ENCODE data around the gene EN2. TPM values are rescaled to one million over a fixed set of nuclear protein-coding genes. Genes with fewer than 3 reads are reported as not detected.

The EN2 gene
- total and polyA plus RNA-seq, 2 donors (not counting 1 experiment from before 2014, with no cell fraction given): not detected

DNA sequence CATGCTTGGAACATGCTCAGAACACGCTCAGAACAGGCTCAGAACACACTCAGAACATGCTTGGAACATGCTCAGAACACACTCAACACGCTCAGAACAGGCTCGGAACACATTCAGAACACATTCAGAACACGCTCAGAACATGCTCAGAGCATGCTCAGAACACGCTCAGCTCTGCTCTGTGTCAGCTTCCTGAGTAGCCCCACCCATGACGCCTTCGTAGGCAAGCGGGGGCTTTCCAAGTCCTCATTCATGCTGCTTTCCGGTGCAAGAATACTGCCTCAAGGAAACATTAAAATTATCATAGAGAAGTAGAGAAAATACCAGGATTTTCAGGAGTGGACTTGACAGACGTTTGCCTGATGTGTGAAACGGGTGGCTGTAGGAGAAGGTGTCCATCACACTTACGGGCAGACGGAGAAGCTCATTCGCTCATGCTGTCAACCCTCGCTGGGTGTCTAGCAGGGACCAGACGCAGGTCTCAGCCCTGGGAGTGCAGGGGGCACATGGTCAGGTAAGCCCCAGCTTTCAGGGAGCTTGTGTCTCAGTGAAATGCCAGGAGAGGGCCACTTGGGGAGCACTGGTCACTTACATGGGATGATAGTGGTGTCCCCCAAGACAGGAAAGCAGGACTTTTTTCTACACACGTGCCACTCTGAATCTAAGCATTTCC is 24.7 kb downstream of the EN2 start:
- Histone ChIP-seq H3K79me2 (ENCODE audit: control insufficient read depth, insufficient read depth, low read length) (no peaks in the 10 kb centered on the region), H3K27me3 (replicated peaks in 1 of 4; ENCODE audit: control extremely low read depth in 1 of 4, control insufficient read depth in 3 of 4, insufficient read depth in 4 of 4, low read length in 3 of 4) (peaks cover 0 to 38% (median 6%) of the 10 kb centered on the region in 4 experiments), H2AFZ (ENCODE audit: insufficient read depth, low read depth, low read length, poor library complexity, severe bottlenecking) (no peak overlapping the region), H4K20me1 (ENCODE audit: control insufficient read depth, insufficient read depth, low read length, poor library complexity, severe bottlenecking) (no peaks in the 10 kb centered on the region), H3K9me3 (ENCODE audit: control extremely low read depth in 1 of 3, control insufficient read depth in 2 of 3, insufficient read depth in 1 of 3, low read length in 2 of 3) (peaks cover 0 to 11% (median 0%) of the 10 kb centered on the region in 3 donors), H3K4me3 (ENCODE audit: control extremely low read depth in 1 of 5, extremely low read depth in 1 of 5, insufficient read depth in 1 of 5, low read depth in 2 of 5, low read length in 4 of 5) (peak overlapping the region in 3 of 5 experiments; percentile 2 to 50 (median 46)), H3K27ac (ENCODE audit: low read length in 2 of 2) (peak overlapping the region in 1 of 2 donors; percentile 0), H3K4me1 (ENCODE audit: control insufficient read depth in 2 of 2, insufficient read depth in 2 of 2, low read length in 2 of 2) (peaks cover 0 to 2% of the 10 kb centered on the region in 2 donors), H3K36me3 (replicated peaks in 1 of 2; ENCODE audit: control extremely low read depth in 1 of 2, control insufficient read depth in 1 of 2, extremely low read depth in 1 of 2, insufficient read depth in 2 of 2, low read length in 1 of 2) (no peaks in the 10 kb centered on the region), H3K4me2 (replicated peaks; ENCODE audit: low read depth, low read length, poor library complexity, severe bottlenecking) (peak overlapping the region; percentile 17), H3K9ac (ENCODE audit: low read length) (peak overlapping the region; percentile 22)
- intact Hi-C loops (cut with micrococcal nuclease): no loop called here
- POLR2A ChIA-PET: no interaction called here
- DNase-seq (no peak), ATAC-seq (ENCODE audit: low read depth) (peak; percentile 33)
- H3K9me3 Mint-ChIP-seq (ENCODE audit: insufficient read depth): no peaks in the 10 kb centered on the region
- H3K27me3 Mint-ChIP-seq: peaks cover 49% of the 10 kb centered on the region
- peaks cover 2% of the 10 kb centered on the region for H3K4me1 Mint-ChIP-seq
- peak overlapping the region; percentile 34 for H3K4me3 Mint-ChIP-seq
- H3K27ac Mint-ChIP-seq: peak overlapping the region; percentile 46
- 62% methylated on average over 15 of the region's 17 CpGs for WGBS (ENCODE audit: insufficient coverage)
- TF ChIP-seq, protein P1, sequence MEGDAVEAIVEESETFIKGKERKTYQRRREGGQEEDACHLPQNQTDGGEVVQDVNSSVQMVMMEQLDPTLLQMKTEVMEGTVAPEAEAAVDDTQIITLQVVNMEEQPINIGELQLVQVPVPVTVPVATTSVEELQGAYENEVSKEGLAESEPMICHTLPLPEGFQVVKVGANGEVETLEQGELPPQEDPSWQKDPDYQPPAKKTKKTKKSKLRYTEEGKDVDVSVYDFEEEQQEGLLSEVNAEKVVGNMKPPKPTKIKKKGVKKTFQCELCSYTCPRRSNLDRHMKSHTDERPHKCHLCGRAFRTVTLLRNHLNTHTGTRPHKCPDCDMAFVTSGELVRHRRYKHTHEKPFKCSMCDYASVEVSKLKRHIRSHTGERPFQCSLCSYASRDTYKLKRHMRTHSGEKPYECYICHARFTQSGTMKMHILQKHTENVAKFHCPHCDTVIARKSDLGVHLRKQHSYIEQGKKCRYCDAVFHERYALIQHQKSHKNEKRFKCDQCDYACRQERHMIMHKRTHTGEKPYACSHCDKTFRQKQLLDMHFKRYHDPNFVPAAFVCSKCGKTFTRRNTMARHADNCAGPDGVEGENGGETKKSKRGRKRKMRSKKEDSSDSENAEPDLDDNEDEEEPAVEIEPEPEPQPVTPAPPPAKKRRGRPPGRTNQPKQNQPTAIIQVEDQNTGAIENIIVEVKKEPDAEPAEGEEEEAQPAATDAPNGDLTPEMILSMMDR (IDR thresholded peaks at IDR 0.05): no peak
- TF ChIP-seq EZH2 (IDR thresholded peaks at IDR 0.05; ENCODE audit: borderline replicate concordance, insufficient read depth, low read depth, low read length, poor library complexity, severe bottlenecking): no peak
- CTCF ChIA-PET: interaction anchor here (0.5 kb wide), 1 partner anchor 203 kb away, joined by 4 read pairs; no protein-coding TSS in a partner anchor

DNA sequence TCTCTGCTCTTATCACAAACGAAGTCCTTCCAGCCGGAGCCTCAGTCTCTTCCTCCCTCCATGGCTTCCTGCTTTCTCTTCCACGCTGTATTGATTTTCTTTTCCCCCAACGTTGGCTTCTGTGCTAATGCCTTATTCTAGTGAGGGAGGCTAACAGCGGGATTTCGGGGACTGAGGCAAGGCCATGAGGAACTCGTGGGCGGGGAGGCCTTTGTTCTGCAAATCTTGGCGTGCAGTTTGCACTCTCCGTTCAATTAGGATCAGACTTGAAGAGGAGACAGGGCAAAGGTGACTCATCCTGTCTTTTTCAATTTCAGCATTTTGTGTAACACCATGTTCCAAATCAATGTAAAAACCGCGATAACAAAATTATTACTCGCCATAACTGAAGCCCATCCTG is 25.3 kb downstream of the EN2 start:
- TF ChIP-seq, protein P1 (IDR thresholded peaks at IDR 0.05): no peak
- no peak for TF ChIP-seq EZH2 (IDR thresholded peaks at IDR 0.05; ENCODE audit: borderline replicate concordance, insufficient read depth, low read depth, low read length, poor library complexity, severe bottlenecking)
- peak overlapping the region in 1 of 2 donors; percentile 0 for H3K27ac ChIP-seq (ENCODE audit: low read length in 2 of 2)
- peaks cover 44% of the 10 kb centered on the region for H3K27me3 Mint-ChIP-seq
- H3K4me3 ChIP-seq (ENCODE audit: control extremely low read depth in 1 of 5, extremely low read depth in 1 of 5, insufficient read depth in 1 of 5, low read depth in 2 of 5, low read length in 4 of 5): peak overlapping the region in 3 of 5 experiments; percentile 2 to 50 (median 46)
- H3K79me2 ChIP-seq (ENCODE audit: control insufficient read depth, insufficient read depth, low read length): no peaks in the 10 kb centered on the region
- ChIA-PET POLR2A (no interaction called here), CTCF (interaction anchor here (0.5 kb wide), 1 partner anchor 203 kb away, joined by 4 read pairs; no protein-coding TSS in a partner anchor)
- 25% methylated on average over 8 of the region's 13 CpGs for WGBS (ENCODE audit: insufficient coverage)
- H3K9ac ChIP-seq (ENCODE audit: low read length): peak overlapping the region; percentile 22
- peaks cover 0 to 11% (median 0%) of the 10 kb centered on the region in 3 donors for H3K9me3 ChIP-seq (ENCODE audit: control extremely low read depth in 1 of 3, control insufficient read depth in 2 of 3, insufficient read depth in 1 of 3, low read length in 2 of 3)
- peaks cover 0 to 38% (median 6%) of the 10 kb centered on the region in 4 experiments for H3K27me3 ChIP-seq (replicated peaks in 1 of 4; ENCODE audit: control extremely low read depth in 1 of 4, control insufficient read depth in 3 of 4, insufficient read depth in 4 of 4, low read length in 3 of 4)
- ATAC-seq (ENCODE audit: low read depth) (no peak), DNase-seq (no peak)
- intact Hi-C loops (cut with micrococcal nuclease): no loop called here
- H3K4me2 ChIP-seq (replicated peaks; ENCODE audit: low read depth, low read length, poor library complexity, severe bottlenecking): peak overlapping the region; percentile 17
- no peak overlapping the region for H3K27ac Mint-ChIP-seq
- H3K9me3 Mint-ChIP-seq (ENCODE audit: insufficient read depth): no peaks in the 10 kb centered on the region
- peaks cover 0 to 2% of the 10 kb centered on the region in 2 donors for H3K4me1 ChIP-seq (ENCODE audit: control insufficient read depth in 2 of 2, insufficient read depth in 2 of 2, low read length in 2 of 2)
- H4K20me1 ChIP-seq (ENCODE audit: control insufficient read depth, insufficient read depth, low read length, poor library complexity, severe bottlenecking): no peaks in the 10 kb centered on the region
- peaks cover 2% of the 10 kb centered on the region for H3K4me1 Mint-ChIP-seq
- no peak overlapping the region for H3K4me3 Mint-ChIP-seq
- H3K36me3 ChIP-seq (replicated peaks in 1 of 2; ENCODE audit: control extremely low read depth in 1 of 2, control insufficient read depth in 1 of 2, extremely low read depth in 1 of 2, insufficient read depth in 2 of 2, low read length in 1 of 2): no peaks in the 10 kb centered on the region
- H2AFZ ChIP-seq (ENCODE audit: insufficient read depth, low read depth, low read length, poor library complexity, severe bottlenecking): no peak overlapping the region
